ENCODE measurements around the gene PHF12. TPM values are rescaled to one million over a fixed set of nuclear protein-coding genes. Genes with fewer than 3 reads are reported as not detected.

PHF12 gene
- total RNA-seq, 1 donor from 2014 or later = 54.5 TPM

DNA sequence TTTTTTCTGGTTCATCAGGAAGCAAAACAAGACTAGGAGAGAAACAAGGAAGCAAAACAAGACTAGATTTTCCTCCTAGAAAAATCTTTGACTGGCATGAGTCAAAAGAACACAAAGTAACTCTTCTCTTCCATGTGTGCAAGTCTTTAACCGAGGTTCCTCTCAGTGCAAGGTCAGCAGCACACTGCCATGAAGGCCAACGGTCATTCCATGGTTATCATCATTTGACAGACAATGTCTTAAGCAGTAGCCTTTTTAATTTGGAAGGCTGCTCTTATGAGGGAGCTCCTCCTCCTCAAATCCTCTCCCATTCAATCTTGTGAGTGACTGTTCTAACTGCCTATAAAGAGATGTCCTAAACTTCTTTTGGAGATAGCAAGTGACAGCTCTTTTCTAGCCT is 33.0 kb downstream of the PHF12 start:
- Histone ChIP-seq H3K27me3 (no peaks in the 10 kb centered on the region), H3K27ac (no peak overlapping the region), H3K4me3 (no peak overlapping the region), H3K36me3 (peaks cover 0 to 93% of the 10 kb centered on the region in 2 donors), H3K9me3 (no peaks in the 10 kb centered on the region), H3K4me1 (no peaks in the 10 kb centered on the region)
- no peak for DNase-seq (ENCODE audit: extremely low spot score in 2 of 2)
- intact Hi-C loops (cut with DNase I) = no loop called here
- TF ChIP-seq, protein P1, sequence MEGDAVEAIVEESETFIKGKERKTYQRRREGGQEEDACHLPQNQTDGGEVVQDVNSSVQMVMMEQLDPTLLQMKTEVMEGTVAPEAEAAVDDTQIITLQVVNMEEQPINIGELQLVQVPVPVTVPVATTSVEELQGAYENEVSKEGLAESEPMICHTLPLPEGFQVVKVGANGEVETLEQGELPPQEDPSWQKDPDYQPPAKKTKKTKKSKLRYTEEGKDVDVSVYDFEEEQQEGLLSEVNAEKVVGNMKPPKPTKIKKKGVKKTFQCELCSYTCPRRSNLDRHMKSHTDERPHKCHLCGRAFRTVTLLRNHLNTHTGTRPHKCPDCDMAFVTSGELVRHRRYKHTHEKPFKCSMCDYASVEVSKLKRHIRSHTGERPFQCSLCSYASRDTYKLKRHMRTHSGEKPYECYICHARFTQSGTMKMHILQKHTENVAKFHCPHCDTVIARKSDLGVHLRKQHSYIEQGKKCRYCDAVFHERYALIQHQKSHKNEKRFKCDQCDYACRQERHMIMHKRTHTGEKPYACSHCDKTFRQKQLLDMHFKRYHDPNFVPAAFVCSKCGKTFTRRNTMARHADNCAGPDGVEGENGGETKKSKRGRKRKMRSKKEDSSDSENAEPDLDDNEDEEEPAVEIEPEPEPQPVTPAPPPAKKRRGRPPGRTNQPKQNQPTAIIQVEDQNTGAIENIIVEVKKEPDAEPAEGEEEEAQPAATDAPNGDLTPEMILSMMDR (IDR thresholded peaks at IDR 0.05) = no peak
- TF ChIP-seq POLR2A (IDR thresholded peaks at IDR 0.05) (no peak), POLR2AphosphoS5 (IDR thresholded peaks at IDR 0.05; ENCODE audit: insufficient read depth in 1 of 2, low read depth in 1 of 2) (no peak)

DNA sequence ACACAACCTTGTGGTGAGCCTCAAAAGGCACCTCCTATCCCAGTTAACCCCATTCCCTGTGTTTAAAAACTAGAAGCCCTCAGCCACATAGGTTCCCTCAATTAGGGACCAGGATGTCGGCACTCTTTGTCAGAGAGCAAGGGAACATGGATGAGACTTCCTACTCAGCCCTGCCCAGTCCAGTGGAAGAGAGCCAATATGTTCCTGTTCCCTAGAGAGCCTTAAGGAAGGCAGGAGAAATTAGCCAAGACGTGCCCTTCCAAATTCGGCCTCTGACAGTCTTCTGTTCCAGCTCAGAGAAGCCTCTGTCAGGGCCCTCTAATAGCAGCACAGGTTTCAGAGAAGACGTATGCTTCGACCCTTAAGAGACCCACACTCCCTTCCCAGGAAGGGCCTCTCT is 33.9 kb downstream of the PHF12 start:
- no peak for DNase-seq (ENCODE audit: extremely low spot score in 2 of 2)
- H3K27me3 ChIP-seq = no peaks in the 10 kb centered on the region
- H3K4me3 ChIP-seq = no peak overlapping the region
- TF ChIP-seq POLR2A (IDR thresholded peaks at IDR 0.05) (no peak), POLR2AphosphoS5 (IDR thresholded peaks at IDR 0.05; ENCODE audit: insufficient read depth in 1 of 2, low read depth in 1 of 2) (no peak)
- TF ChIP-seq, protein P1 (IDR thresholded peaks at IDR 0.05) = no peak
- intact Hi-C loops (cut with DNase I) = no loop called here
- H3K36me3 ChIP-seq = peaks cover 0 to 93% of the 10 kb centered on the region in 2 donors
- no peak overlapping the region for H3K27ac ChIP-seq
- H3K9me3 ChIP-seq = no peaks in the 10 kb centered on the region
- H3K4me1 ChIP-seq = no peaks in the 10 kb centered on the region

DNA sequence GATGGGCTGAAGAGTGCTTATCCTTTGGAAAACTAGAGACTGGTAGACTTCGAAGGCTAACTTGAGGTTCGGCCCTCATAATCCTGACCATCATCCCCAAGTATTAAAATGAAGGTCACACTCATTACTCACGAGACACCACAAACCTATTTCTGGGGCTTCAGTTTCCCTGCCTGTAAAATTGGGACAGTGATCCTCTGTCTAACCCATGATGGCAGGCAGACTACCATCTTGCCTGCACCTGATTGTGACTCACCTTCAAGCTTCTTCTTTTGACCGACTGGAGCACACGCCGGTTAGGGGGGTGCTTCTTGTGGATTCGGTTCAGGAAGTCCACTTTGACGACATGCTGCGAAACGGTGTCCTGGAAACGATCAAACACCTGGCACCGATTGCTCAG is 34.3 kb downstream of the PHF12 start:
- Histone ChIP-seq H3K9me3 (no peaks in the 10 kb centered on the region), H3K4me1 (no peaks in the 10 kb centered on the region), H3K4me3 (no peak overlapping the region), H3K27ac (no peak overlapping the region), H3K27me3 (no peaks in the 10 kb centered on the region), H3K36me3 (peaks cover 0 to 93% of the 10 kb centered on the region in 2 donors)
- intact Hi-C loops (cut with DNase I) = no loop called here
- no peak for TF ChIP-seq POLR2AphosphoS5 (IDR thresholded peaks at IDR 0.05; ENCODE audit: insufficient read depth in 1 of 2, low read depth in 1 of 2)
- no peak for TF ChIP-seq POLR2A (IDR thresholded peaks at IDR 0.05)
- TF ChIP-seq, protein P1 (IDR thresholded peaks at IDR 0.05) = no peak
- DNase-seq (ENCODE audit: extremely low spot score in 2 of 2) = no peak

DNA sequence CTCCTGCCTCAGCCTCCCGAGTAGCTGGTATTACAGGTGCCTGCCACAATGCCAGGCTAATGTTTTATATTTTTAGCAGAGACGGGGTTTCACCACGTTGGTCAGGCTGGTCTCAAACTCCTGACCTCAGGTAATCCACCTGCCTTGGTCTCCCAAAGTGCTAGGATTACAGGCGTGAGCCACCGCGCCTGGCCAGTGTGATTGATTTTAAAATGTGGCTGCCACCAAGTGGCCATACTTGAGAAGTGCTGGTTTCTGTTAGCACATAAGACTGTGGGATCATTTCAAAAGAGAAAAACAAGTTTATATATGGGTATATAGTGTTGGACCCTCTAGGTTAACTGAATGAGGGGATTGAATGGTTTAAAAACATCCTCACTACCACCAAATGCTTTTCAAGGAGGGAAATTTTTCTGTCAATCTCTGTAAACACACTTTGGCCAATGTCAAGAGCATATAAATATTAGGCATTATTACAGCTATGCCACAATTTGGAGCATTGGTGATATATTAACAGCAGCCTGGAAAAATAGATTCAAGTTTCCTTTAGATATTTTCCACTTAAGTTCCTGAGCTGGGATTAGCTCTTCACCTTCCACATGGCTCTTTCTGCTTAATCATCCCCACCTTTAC is 34.9 kb downstream of the PHF12 start:
- no peaks in the 10 kb centered on the region for H3K27me3 ChIP-seq
- no peak for TF ChIP-seq POLR2A (IDR thresholded peaks at IDR 0.05)
- TF ChIP-seq, protein P1 (IDR thresholded peaks at IDR 0.05) = peak; percentile 36 to 60 (median 45)
- TF ChIP-seq POLR2AphosphoS5 (IDR thresholded peaks at IDR 0.05; ENCODE audit: insufficient read depth in 1 of 2, low read depth in 1 of 2) = peak in 1 of 2 donors; percentile 20
- H3K4me1 ChIP-seq = no peaks in the 10 kb centered on the region
- DNase-seq (ENCODE audit: extremely low spot score in 2 of 2) = no peak
- peaks cover 0 to 94% of the 10 kb centered on the region in 2 donors for H3K36me3 ChIP-seq
- no peaks in the 10 kb centered on the region for H3K9me3 ChIP-seq
- H3K4me3 ChIP-seq = no peak overlapping the region
- intact Hi-C loops (cut with DNase I) = no loop called here
- no peak overlapping the region for H3K27ac ChIP-seq

DNA sequence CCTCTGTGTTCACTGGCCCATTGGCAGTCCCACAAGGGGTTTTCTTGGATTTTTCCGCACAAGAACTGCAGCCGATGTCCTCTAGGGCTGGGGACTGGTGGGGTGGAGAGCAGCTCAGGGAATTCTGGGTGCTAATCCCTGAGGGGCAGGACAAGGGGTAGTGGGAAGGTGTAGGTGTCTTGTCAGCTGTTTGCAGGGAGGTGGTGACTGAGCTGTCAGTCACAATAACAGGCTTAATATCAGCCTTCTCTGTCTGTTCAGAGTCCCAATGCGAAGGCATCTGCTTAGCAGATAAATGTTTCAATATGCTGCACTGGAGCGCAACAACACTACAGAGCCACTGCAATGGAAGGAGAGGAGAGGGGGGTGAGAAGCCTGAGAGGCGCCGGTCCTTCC is 38.4 kb downstream of the PHF12 start:
- intact Hi-C loops (cut with DNase I) = no loop called here
- Histone ChIP-seq H3K36me3 (peaks cover 0 to 85% of the 10 kb centered on the region in 2 donors), H3K4me1 (peaks cover 18% of the 10 kb centered on the region), H3K4me3 (no peak overlapping the region), H3K9me3 (no peaks in the 10 kb centered on the region), H3K27me3 (no peaks in the 10 kb centered on the region), H3K27ac (no peak overlapping the region)
- DNase-seq (ENCODE audit: extremely low spot score in 2 of 2) = no peak
- TF ChIP-seq POLR2A (IDR thresholded peaks at IDR 0.05) (no peak), POLR2AphosphoS5 (IDR thresholded peaks at IDR 0.05; ENCODE audit: insufficient read depth in 1 of 2, low read depth in 1 of 2) (no peak)
- TF ChIP-seq, protein P1 (IDR thresholded peaks at IDR 0.05) = no peak
